Measurements from ENCODE around the gene EFEMP1.

The EFEMP1 gene

GRCh38 chr2:55923091-55923981 is at the start of gene EFEMP1:
Gene EFEMP1, minus strand, starts transcription at chr2:55923782. Its CDS starts 1,342 bp downstream, at chr2:55922440.
- no peak for DNase-seq (ENCODE audit: low read depth)

GRCh38 chr2:55970500-55970899 is 46.9 kb upstream of the EFEMP1 start:
- DNase-seq (ENCODE audit: low read depth), result no peak

GRCh38 chr2:55968941-55969340 is 45.4 kb upstream of the EFEMP1 start:
- DNase-seq (ENCODE audit: low read depth), result no peak

- DNase-seq (ENCODE audit: low read depth), result no peak
These were observed 43.0 kb upstream of the EFEMP1 start for GRCh38 chr2:55966401-55967118.

- DNase-seq (ENCODE audit: low read depth), result no peak
These were observed 42.4 kb upstream of the EFEMP1 start for GRCh38 chr2:55965966-55966365.

- no peak for DNase-seq (ENCODE audit: low read depth)
These were observed 41.7 kb upstream of the EFEMP1 start for GRCh38 chr2:55965276-55965675.

GRCh38 chr2:55962915-55963314 is 39.3 kb upstream of the EFEMP1 start:
- no peak for DNase-seq (ENCODE audit: low read depth)

- DNase-seq (ENCODE audit: low read depth), result no peak
These were observed 37.8 kb upstream of the EFEMP1 start for GRCh38 chr2:55961318-55961911.

GRCh38 chr2:55958756-55959155 is 35.2 kb upstream of the EFEMP1 start:
- DNase-seq (ENCODE audit: low read depth), result no peak

- no peak for DNase-seq (ENCODE audit: low read depth)
These were observed 33.6 kb upstream of the EFEMP1 start for GRCh38 chr2:55957142-55957541.

- no peak for DNase-seq (ENCODE audit: low read depth)
These were observed 30.9 kb upstream of the EFEMP1 start for GRCh38 chr2:55954306-55955035.

- no peak for DNase-seq (ENCODE audit: low read depth)
These were observed 28.8 kb upstream of the EFEMP1 start for GRCh38 chr2:55952415-55952814.

- no peak for DNase-seq (ENCODE audit: low read depth)
These were observed 28.0 kb upstream of the EFEMP1 start for GRCh38 chr2:55951533-55951932.

- no peak for DNase-seq (ENCODE audit: low read depth)
These were observed 26.0 kb upstream of the EFEMP1 start for GRCh38 chr2:55949613-55950012.

- DNase-seq (ENCODE audit: low read depth), result no peak
These were observed 25.6 kb upstream of the EFEMP1 start for GRCh38 chr2:55949211-55949610.

GRCh38 chr2:55948176-55948923 is 24.8 kb upstream of the EFEMP1 start:
- no peak for DNase-seq (ENCODE audit: low read depth)

- DNase-seq (ENCODE audit: low read depth), result no peak
These were observed 24.2 kb upstream of the EFEMP1 start for GRCh38 chr2:55947752-55948151.

- no peak for DNase-seq (ENCODE audit: low read depth)
These were observed 23.2 kb upstream of the EFEMP1 start for GRCh38 chr2:55946793-55947192.

GRCh38 chr2:55943466-55943865 is 19.9 kb upstream of the EFEMP1 start:
- DNase-seq (ENCODE audit: low read depth), result no peak

- no peak for DNase-seq (ENCODE audit: low read depth)
These were observed 12.8 kb upstream of the EFEMP1 start for GRCh38 chr2:55936351-55936750.

- DNase-seq (ENCODE audit: low read depth), result no peak
These were observed 10.8 kb upstream of the EFEMP1 start for GRCh38 chr2:55934337-55934736.
